Chondrocyte (in vitro differentiated cells): ENCODE data around the gene TMEM86B. TPM values are rescaled to one million over a fixed set of nuclear protein-coding genes. Genes with fewer than 3 reads are reported as not detected.

Experiments
- DNase-seq: peaks from one replicate; pipeline ENCODE4 v3.0.0; 2021; ENCODE audit warnings: mixed read lengths, low spot score
- H3K27ac Mint-ChIP-seq: one replicate; pipeline ENCODE4 v1.8.0; 2021; ENCODE audit warnings: mild to moderate bottlenecking, moderate library complexity, mixed read lengths; ENCODE audit not compliant: unreplicated experiment
- H3K27me3 Mint-ChIP-seq: 2 replicates; pipeline ENCODE4 v1.8.0; 2021; ENCODE audit warnings: low read depth, mixed read lengths
- H3K36me3 Mint-ChIP-seq: 2 replicates; pipeline ENCODE4 v1.8.0; 2021; ENCODE audit warnings: low read depth, mixed read lengths
- H3K4me1 Mint-ChIP-seq: 2 replicates; pipeline ENCODE4 v1.8.0; 2021; ENCODE audit warnings: low read depth, mild to moderate bottlenecking, mixed read lengths
- H3K4me3 Mint-ChIP-seq: one replicate; pipeline ENCODE4 v1.8.0; 2021; ENCODE audit warnings: mild to moderate bottlenecking, moderate library complexity, mixed read lengths; ENCODE audit not compliant: unreplicated experiment
- H3K9me3 Mint-ChIP-seq: 2 replicates; pipeline ENCODE4 v1.8.0; 2021; ENCODE audit warnings: low read depth, mixed read lengths
- microRNA-seq: library from miRNA; unstranded; fragments of <30 nt; microRNA quantifications from one replicate; pipeline ENCODE4 v1.2.0, GENCODE V29; 2020; ENCODE audit warnings: borderline number of aligned reads
- total RNA-seq: library from RNA; stranded (reverse); gene quantifications from 3 replicates; pipeline ENCODE4 v1.2.1, GENCODE V29; 2021
- TF ChIP-seq, protein P1 (sequence below): fragments of 200-600 bp; sonication (generic); IDR thresholded peaks from 2 replicates; pipeline ENCODE4 v1.5.0; 2021; ENCODE audit warnings: antibody characterized with exemption, mild to moderate bottlenecking, moderate library complexity

The TMEM86B gene
- total RNA-seq, 1 donor from 2014 or later = 1.5 TPM

DNA sequence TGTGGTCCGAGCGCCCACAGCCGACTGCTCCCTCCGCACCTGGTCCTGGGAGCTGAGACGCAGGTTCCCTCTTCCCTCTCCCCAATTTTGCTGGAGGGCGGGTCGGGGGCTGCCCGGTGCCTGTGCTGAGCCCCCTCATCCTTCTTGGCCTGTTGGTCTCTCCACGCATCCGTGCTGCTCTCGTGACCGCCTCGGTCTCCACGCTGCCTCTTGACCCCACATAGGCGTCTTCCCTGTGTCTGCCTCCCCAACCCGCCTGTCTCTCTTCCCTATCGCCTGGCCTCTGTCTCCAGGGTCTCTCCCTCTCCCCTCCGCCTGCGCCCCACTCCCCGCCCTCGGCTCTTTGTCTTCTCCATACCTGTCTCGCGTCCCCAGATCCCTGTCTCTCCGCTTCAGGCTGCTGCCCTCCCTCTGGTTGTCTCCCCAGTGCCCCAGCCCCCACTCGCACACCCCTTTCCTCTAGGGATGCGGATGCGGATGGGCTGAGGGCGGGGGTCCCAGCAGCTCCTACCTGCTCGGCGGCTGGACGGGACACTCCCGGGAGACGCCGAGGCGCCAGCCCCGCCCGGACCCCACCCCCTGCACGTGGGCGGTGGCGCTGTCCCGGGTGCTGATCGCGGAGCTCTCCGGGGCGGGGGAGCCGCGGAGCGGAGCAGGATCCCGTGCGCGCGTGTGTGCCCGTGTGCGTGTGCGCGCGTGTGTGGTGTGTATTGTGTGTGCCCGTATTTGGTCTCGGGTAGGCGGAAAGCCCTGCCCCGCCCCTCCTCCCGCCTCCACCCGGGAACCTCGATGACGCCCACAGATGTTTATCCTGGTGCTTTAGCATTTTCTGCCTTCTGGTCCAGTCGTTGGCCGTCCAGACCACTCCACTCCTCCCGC is 48.7 kb downstream of the TMEM86B start, which contains the start of gene SYT5:
SYT5 (minus strand) TSS at position 684 of the 879 bp plus-strand sequence. CDS start 1,248 bp downstream, outside the sequence.
- Mint-ChIP-seq H3K27ac (peak within 1 kb of the TSS; percentile 76), H3K27me3 (peaks cover 39% of the 10 kb centered on the region), H3K9me3 (no peaks in the 10 kb centered on the region), H3K36me3 (no peaks in the 10 kb centered on the region), H3K4me1 (peaks cover 12% of the 10 kb centered on the region), H3K4me3 (peak within 1 kb of the TSS; percentile 72)
- DNase-seq = no peak
- TF ChIP-seq, protein P1, sequence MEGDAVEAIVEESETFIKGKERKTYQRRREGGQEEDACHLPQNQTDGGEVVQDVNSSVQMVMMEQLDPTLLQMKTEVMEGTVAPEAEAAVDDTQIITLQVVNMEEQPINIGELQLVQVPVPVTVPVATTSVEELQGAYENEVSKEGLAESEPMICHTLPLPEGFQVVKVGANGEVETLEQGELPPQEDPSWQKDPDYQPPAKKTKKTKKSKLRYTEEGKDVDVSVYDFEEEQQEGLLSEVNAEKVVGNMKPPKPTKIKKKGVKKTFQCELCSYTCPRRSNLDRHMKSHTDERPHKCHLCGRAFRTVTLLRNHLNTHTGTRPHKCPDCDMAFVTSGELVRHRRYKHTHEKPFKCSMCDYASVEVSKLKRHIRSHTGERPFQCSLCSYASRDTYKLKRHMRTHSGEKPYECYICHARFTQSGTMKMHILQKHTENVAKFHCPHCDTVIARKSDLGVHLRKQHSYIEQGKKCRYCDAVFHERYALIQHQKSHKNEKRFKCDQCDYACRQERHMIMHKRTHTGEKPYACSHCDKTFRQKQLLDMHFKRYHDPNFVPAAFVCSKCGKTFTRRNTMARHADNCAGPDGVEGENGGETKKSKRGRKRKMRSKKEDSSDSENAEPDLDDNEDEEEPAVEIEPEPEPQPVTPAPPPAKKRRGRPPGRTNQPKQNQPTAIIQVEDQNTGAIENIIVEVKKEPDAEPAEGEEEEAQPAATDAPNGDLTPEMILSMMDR = no peak

DNA sequence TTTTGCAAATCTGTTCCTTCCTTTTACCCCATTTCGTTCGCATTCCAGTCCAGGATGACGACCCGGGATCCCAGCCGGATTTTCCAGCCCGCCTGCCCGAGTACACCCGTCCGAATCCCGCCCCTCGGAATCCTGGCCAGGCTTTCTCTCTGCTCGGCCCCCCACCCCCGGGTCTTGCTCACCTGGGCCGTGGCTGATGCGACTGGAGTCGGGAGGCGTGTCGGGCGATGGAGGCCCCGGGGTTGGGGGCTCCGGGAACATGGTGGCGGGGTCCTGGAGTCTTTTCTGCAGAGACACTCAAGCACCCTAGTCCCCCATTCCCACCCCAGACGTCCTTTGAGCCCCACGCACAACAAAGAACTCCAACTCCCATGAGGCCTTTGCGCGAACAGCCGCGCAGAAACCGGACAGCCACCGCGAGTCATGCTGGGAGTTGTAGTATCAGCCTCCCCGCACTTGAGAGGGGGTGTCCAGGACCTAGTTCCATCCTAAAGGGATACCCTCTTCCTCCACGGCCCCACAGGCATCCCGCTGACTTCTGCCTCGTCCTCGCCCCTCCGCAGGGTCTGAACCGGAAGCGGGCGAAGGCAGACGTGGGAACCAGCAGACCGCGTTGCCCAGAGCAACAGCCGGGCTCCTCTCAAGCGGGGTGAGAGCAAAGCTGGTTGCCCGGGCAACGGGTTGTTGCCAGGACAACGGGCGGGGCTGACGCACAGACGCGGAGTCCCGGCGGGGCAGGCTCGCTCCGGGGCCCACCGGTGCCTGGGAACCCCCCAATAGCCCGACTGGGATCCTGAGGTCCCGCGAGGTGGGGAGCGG is 49.6 kb downstream of the TMEM86B start:
- Mint-ChIP-seq H3K27ac (peak overlapping the region; percentile 76), H3K27me3 (peaks cover 36% of the 10 kb centered on the region), H3K4me1 (peaks cover 12% of the 10 kb centered on the region), H3K9me3 (no peaks in the 10 kb centered on the region), H3K36me3 (no peaks in the 10 kb centered on the region), H3K4me3 (peak overlapping the region; percentile 72)
- DNase-seq = no peak
- TF ChIP-seq, protein P1 = no peak

Small RNA genes within 50 kb of the gene (microRNA-seq; reads per million reads assigned to microRNA genes)
- gene MIR6802 = not detected
- gene MIR6803 = 2.8 reads per million
- 3.3 reads per million for gene MIR6804

Other genes with a start within 250 kb of the TMEM86B start
- gene GP6, start 190.5 kb downstream of the TMEM86B start, total RNA-seq = 0.51 TPM in 1 of 3 replicates, not detected in the others
- gene RDH13, start 165.6 kb downstream of the TMEM86B start, total RNA-seq = 9.7 to 13.7 TPM (median 11.1 TPM) in 3 replicates
- gene EPS8L1, start 152.9 kb downstream of the TMEM86B start, total RNA-seq = 4.1 to 7.9 TPM (median 6.8 TPM) in 3 replicates
- gene PPP1R12C, start 111.1 kb downstream of the TMEM86B start, total RNA-seq = 86.1 to 111 TPM (median 103 TPM) in 3 replicates
- 0.62 TPM in 1 of 3 replicates, not detected in the others for gene TNNT1, start 79.6 kb downstream of the TMEM86B start, total RNA-seq
- not detected in 3 replicates for gene TNNI3, start 71.0 kb downstream of the TMEM86B start, total RNA-seq
- gene DNAAF3, start 62.1 kb downstream of the TMEM86B start, total RNA-seq = 0.90 to 2.2 TPM (median 1.3 TPM) in 3 replicates
- gene SYT5, start 48.5 kb downstream of the TMEM86B start, total RNA-seq = 0.80 TPM in 1 of 3 replicates, not detected in the others
- 0.42 to 0.54 TPM in 2 of 3 replicates, not detected in the other for gene PTPRH, start 19.3 kb downstream of the TMEM86B start, total RNA-seq
- gene PPP6R1, start 30.3 kb upstream of the TMEM86B start, total RNA-seq = 47.6 to 58.4 TPM (median 49.9 TPM) in 3 replicates
- gene HSPBP1, start 51.3 kb upstream of the TMEM86B start, total RNA-seq = 22.7 to 30.3 TPM (median 24.2 TPM) in 3 replicates
- gene BRSK1, start 55.2 kb upstream of the TMEM86B start, total RNA-seq = 14.0 to 15.9 TPM (median 15.3 TPM) in 3 replicates
- not detected in 3 replicates for gene TMEM150B, start 96.6 kb upstream of the TMEM86B start, total RNA-seq
- 9.5 to 14.6 TPM (median 9.7 TPM) in 3 replicates for gene KMT5C, start 111.1 kb upstream of the TMEM86B start, total RNA-seq
- 0.17 to 0.23 TPM in 2 of 3 replicates, not detected in the other for gene COX6B2, start 126.0 kb upstream of the TMEM86B start, total RNA-seq
- not detected in 3 replicates for gene GARIN5B, start 134.5 kb upstream of the TMEM86B start, total RNA-seq
- 2.8 to 3.7 TPM (median 3.1 TPM) in 3 replicates for gene IL11, start 141.7 kb upstream of the TMEM86B start, total RNA-seq
- gene TMEM190, start 148.1 kb upstream of the TMEM86B start, total RNA-seq = 0.52 to 1.0 TPM in 2 of 3 replicates, not detected in the other
- 0.59 to 1.0 TPM (median 0.85 TPM) in 3 replicates for gene TMEM238, start 155.5 kb upstream of the TMEM86B start, total RNA-seq
- 1,343 to 1,376 TPM (median 1,346 TPM) in 3 replicates for gene RPL28, start 157.2 kb upstream of the TMEM86B start, total RNA-seq
- gene UBE2S, start 179.0 kb upstream of the TMEM86B start, total RNA-seq = 60.0 to 79.7 TPM (median 78.6 TPM) in 3 replicates
- not detected in 3 replicates for gene SHISA7, start 214.5 kb upstream of the TMEM86B start, total RNA-seq
- gene ISOC2, start 232.9 kb upstream of the TMEM86B start, total RNA-seq = 39.8 to 47.2 TPM (median 39.8 TPM) in 3 replicates
- gene C19orf85, start 236.0 kb upstream of the TMEM86B start, total RNA-seq = not detected in 3 replicates
- 9.1 to 9.7 TPM (median 9.4 TPM) in 3 replicates for gene ZNF628, start 247.9 kb upstream of the TMEM86B start, total RNA-seq